ENCODE measurements around the gene CDCP1.

The CDCP1 gene

DNA sequence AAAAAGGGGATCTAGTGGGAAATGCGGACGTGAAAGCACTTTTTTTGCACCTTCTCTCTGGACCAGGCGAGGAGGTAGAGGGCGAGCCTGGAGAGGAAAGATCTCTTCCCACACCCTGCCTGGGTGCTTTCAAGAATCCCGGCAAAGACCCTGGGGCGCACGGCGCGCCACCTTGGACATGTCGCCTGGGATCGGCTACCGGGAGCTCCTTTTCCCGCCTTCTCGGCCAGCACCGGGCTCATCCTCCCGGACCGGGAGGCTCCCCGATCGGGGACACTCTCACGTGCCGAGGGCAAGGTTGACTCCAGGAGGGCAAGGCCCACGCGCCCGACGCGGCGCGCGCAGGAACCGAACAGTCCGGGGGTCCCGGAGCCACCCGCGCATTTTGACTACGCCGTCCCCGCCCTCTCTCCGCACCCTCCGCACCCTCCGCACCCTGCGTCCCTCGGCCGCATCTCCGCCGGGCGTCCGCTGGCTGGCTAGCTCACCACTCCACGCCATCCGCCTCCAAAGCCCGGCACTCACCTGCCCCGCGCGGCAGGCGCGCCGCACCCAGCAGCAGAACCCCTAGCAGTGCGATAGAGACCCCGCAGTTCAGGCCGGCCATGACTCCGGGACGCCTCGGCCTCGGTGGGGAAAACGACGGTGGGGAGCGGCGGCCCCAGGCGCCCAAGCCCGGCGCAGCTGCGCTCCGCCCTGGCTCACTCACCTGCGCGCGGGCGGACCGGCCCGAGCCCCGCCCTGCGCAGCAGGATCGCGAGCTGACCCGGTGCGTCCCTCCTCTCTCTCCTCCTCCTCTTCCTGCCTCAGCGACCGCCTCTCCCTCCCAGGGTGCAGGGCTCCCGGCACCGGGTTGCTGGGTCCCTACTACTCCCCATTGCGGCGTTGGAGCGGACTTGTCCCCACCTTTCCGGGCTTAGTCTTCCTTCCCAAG is at the start of gene CDCP1:
TSS of gene CDCP1 (minus strand) at position 698 of the 934 bp plus-strand sequence. CDS start at position 607, 91 bp downstream.
- FAIRE-seq (no peak), DNase-seq (ENCODE audit: extremely low spot score, insufficient read length, low read depth) (no peak)

- FAIRE-seq = no peak
- DNase-seq (ENCODE audit: extremely low spot score, insufficient read length, low read depth) = no peak
Measured at GRCh38 chr3:45194791-45195190, 48.6 kb upstream of the CDCP1 start.

- no peak for FAIRE-seq
Measured at GRCh38 chr3:45191924-45192417, 45.8 kb upstream of the CDCP1 start.

GRCh38 chr3:45191424-45191823 is 45.2 kb upstream of the CDCP1 start:
- no peak for DNase-seq (ENCODE audit: extremely low spot score, insufficient read length, low read depth)
- no peak for FAIRE-seq

More at GRCh38 chr3:45191924-45192417, 45.8 kb upstream of the CDCP1 start:
- DNase-seq (ENCODE audit: extremely low spot score, insufficient read length, low read depth) = no peak

- FAIRE-seq (no peak), DNase-seq (ENCODE audit: extremely low spot score, insufficient read length, low read depth) (no peak)
Measured at GRCh38 chr3:45188719-45189659, 42.8 kb upstream of the CDCP1 start.

GRCh38 chr3:45187694-45188141 is 41.5 kb upstream of the CDCP1 start:
- DNase-seq (ENCODE audit: extremely low spot score, insufficient read length, low read depth) (no peak), FAIRE-seq (no peak)

DNA sequence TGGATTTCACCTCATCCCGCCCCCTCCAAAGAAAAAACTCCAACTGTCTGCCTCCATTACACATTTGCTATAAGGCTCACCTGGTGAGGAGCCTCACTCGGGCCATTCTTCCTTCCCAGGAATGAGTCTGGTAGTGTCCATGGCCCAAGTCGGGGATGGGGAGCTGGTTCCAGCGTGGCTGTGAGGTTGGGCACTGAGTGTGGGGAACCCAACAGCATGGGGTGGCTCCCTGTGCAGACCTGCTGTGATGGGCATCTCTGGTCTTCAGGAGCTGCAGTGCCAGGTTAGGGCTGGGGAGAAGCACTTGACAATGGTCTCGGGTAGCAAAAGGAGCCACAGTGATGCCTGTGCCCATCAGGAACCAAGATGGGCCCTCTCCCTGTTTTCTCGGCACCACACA is 40.7 kb upstream of the CDCP1 start:
- DNase-seq (ENCODE audit: extremely low spot score, insufficient read length, low read depth) = no peak
- FAIRE-seq = no peak

- DNase-seq (ENCODE audit: extremely low spot score, insufficient read length, low read depth) (no peak), FAIRE-seq (no peak)
Measured at GRCh38 chr3:45185461-45185860, 39.3 kb upstream of the CDCP1 start.

DNA sequence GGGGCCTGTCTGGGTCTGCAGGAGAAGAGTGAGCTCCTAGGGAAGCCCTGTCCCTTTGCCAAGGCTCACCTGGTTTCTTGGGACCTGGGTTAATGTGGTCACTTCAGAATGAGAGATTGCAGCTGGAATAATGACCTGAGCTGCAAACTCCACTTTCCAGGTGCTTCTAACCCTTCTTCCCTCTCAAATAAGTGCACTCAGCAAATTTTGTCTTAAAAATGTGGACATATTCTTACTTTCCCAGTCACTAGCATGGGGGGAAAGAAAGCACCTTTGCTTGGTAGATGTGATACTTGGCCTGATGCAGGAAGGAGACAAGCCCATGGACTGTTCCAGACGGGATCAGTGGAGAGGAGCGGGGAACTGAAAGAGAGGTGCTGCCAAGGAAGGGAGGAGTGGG is 38.9 kb upstream of the CDCP1 start:
- FAIRE-seq = no peak

GRCh38 chr3:45183872-45184262 is 37.7 kb upstream of the CDCP1 start:
- no peak for FAIRE-seq
- no peak for DNase-seq (ENCODE audit: extremely low spot score, insufficient read length, low read depth)

More for the DNA sequence above, 38.9 kb upstream of the CDCP1 start:
- DNase-seq (ENCODE audit: extremely low spot score, insufficient read length, low read depth) = no peak

DNA sequence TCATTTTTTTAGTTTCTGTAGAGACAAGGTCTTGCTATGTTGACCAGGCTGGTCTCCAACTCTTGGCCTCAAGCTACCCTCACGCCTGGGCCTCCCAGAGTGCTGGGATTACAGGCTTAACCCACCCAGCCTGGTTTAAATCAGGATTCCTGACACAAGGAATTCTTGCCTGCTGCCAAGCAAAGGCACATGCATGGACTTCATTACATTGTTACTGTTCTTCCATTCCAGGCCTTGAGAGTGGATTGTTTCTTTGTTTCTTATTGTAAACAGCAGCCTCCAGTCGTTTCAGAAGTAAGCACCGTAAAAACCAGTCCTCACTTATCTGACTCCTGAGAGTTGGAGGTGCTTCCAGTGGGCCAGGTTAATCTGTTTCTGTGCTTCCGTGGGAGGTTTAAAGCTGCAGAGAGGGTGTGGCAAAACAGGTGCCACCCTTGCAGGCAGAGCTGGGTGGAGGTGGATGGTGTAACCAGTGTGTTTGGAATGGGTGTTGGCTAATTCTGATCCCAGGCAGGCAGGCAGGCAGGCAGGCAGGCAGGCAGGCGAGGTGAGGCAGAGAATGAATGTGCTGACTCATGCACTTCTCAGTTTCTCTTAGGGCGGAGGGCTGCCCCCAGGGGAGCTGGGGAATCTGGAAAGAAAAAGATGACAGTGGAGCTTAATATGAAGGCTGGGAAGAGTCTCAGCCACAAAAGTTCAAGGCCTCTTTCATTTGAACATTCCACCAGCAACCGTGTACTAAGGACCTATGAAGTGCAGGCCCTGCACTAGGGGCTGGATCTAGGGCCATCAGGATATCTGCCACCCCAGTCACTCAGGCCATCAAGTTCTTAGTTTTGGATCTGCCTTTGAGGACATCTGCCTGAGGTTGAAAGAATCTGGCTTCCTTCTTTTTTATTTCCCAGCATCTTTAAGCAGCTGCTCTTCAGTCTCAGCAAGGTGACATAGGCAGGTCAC is 37.0 kb upstream of the CDCP1 start:
- FAIRE-seq (no peak), DNase-seq (ENCODE audit: extremely low spot score, insufficient read length, low read depth) (no peak)

- DNase-seq (ENCODE audit: extremely low spot score, insufficient read length, low read depth) (no peak), FAIRE-seq (no peak)
Measured at GRCh38 chr3:45181496-45181895, 35.3 kb upstream of the CDCP1 start.

DNA sequence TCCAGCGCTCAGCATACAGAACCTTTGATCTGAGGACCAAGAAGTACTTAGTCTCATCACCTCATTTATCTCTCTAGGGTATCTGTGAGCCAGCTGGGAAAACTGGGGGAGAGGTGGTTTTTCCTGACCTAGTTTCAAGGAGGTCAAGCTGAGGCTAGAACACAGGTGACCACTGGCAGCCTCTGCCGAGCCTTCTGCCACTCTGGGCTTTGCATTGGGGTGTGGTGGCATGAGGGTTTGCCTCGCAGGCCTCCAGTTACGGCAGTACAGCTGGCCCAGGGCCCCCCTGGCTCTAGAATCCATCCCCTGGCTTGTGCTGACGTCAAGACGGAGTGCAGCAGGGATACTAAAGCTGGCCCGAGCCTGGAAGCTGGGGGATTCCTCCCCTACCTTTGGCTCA is 34.7 kb upstream of the CDCP1 start:
- DNase-seq (ENCODE audit: extremely low spot score, insufficient read length, low read depth) = no peak
- no peak for FAIRE-seq

DNA sequence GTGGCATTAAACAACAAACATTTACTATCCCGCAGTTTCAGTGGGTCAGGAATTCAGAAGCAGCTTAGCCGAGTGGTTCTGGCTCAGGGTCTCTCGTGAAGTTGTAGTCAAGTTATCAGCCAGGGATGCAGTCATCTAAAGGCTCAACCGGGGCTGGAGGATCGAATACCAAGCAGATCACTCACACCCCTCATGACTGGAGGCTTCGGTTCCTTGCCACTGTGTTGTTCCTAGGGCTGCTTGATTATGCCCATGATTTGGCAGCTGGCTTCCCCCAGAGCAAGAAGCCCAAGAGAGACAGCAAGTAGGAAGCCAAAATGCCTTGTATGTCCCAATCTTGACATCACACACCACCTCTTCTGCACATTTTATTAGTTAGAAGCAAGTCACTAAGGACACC is 33.9 kb upstream of the CDCP1 start:
- FAIRE-seq (no peak), DNase-seq (ENCODE audit: extremely low spot score, insufficient read length, low read depth) (no peak)

DNA sequence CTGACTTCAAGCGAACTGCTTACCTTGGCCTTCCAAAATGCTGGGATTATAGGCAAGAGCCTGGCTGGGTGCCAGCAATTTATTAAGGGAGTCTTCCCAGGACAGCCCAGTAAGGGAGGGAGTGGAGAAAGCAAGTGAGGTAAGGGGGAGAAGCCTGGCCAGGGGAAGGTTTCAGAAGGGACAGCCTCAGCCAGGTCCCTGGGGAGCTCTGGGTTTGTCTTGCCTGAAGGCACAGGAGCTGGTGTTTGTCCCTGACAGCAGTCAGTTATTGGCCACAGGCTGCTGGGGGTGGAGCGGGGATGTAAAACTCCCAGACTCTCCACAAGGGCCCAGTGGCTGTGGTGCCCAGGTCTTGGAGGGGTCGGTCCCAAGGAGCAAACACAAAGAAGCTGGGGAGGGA is 33.0 kb upstream of the CDCP1 start:
- DNase-seq (ENCODE audit: extremely low spot score, insufficient read length, low read depth) (no peak), FAIRE-seq (no peak)

DNA sequence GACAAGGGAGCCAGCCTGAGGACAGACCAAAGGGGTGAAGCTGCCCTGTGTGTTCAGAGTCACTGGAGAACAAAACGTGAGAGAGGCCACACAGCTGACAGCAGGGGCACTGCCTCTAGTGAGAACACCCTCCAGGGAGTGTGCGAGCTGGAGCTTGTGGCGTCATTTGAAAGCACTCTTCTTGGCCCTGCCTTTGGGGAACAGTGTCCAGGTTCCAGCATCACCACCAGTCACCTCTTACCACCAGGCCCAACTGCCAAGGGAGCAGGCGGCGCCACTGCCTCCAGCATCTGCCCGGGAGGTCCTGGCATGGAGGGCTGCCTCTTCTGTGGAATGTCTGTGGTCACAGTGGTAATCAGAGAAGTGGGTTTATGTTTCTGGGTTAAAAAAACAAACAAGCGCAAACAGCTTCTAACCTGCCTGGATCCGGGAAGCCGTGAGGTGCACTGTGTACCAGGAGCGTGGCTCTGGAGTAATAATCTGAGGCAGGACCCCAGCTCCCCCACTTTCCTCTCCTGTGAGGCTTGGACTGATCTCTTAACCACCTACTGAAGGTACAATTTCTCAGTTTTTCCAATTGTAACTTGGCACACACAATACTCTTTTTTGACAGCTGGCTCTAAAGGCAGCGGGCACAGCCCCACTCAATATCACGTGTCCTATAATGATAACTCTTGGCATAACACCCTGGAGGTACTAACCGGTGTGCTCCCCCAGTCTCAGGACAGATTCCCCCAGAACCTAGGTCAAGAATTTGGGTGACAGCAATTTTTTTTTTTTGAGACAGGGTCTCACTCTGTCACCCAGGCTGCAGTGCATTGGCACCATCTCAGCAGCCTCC is 32.2 kb upstream of the CDCP1 start:
- no peak for DNase-seq (ENCODE audit: extremely low spot score, insufficient read length, low read depth)
- FAIRE-seq = no peak

DNA sequence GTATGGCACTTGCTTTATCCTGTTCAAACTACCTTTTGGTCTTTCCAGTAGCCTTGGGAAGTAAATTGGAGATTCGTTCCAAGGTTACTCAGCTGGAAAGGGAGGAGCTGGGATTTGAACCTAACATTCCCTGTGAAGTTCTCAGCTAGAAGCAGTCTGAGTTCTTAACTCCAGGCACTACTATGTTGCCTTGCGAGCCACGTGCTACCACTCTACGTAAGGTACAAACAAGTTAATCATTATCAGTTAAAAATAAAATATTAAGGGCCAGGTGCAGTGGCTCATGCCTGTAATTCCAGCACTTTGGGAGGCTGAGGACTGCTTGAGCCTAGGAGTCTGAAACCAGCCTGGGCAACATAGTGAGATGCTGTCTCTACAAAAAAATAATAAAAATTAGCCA is 30.7 kb upstream of the CDCP1 start:
- DNase-seq (ENCODE audit: extremely low spot score, insufficient read length, low read depth) (no peak), FAIRE-seq (no peak)

DNA sequence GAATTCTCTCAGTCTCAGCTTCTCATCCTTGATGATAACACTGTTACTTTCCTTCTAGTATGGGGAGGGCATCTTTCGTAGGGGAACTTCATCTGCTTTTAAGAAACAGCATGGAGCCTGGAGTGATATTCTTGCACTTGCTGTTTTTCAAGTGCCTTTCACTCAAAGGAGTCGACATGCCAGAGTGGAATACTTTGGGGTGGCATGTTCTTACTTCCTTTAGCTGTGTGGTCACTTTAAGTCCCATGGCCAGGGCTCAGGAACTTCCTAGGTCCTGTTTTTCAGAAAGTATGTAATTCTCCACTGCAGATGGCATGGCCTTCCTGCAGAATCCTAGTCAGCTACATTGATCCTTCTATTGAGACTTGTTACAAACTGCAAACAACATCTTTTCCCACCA is 28.1 kb upstream of the CDCP1 start:
- FAIRE-seq (no peak), DNase-seq (ENCODE audit: extremely low spot score, insufficient read length, low read depth) (no peak)

GRCh38 chr3:45173776-45174175 is 27.6 kb upstream of the CDCP1 start:
- no peak for FAIRE-seq

More at GRCh38 chr3:45173776-45174175, 27.6 kb upstream of the CDCP1 start:
- no peak for DNase-seq (ENCODE audit: extremely low spot score, insufficient read length, low read depth)

Data from GM18507 (cell line).